Ovary (tissue), 9 donors: ENCODE data around the gene ALKBH2. TPM values are rescaled to one million over a fixed set of nuclear protein-coding genes. Genes with fewer than 3 reads are reported as not detected.

Experiments
- DNase-seq, 5 donors: peaks; one replicate each; pipeline ENCODE4 v3.0.0-alpha.2; 2019 to 2020
- H3K27ac ChIP-seq, 2 donors: fragments of 200-600 bp; one replicate each; pipeline versions ENCODE4 v1.5.1 to v1.8.0; 2019 to 2022
- H3K27me3 ChIP-seq: fragments of 200-600 bp; one replicate; pipeline ENCODE4 v1.8.0; 2022
- H3K36me3 ChIP-seq: fragments of 200-600 bp; sonication (generic); one replicate; pipeline ENCODE4 v1.5.1; 2019
- H3K4me1 ChIP-seq: one replicate; pipeline ENCODE4 v1.8.1; 2013; ENCODE audit warnings: mild to moderate bottlenecking, moderate library complexity; ENCODE audit not compliant: insufficient read depth
- H3K4me3 ChIP-seq: fragments of 200-600 bp; sonication (generic); one replicate; pipeline ENCODE4 v1.5.1; 2017
- H3K9me3 ChIP-seq, 2 donors: fragments of 200-600 bp in 1 of 2; sonication (generic) in 1 of 2; one replicate each; pipeline versions ENCODE4 v1.5.1 to v1.8.1; 2013 to 2019; ENCODE audit warnings: mild to moderate bottlenecking in 1 of 2, moderate library complexity in 1 of 2
- CTCF ChIP-seq, 3 donors: fragments of 450-650 bp in 2 of 3; fragments of 200-600 bp in 1 of 3; IDR thresholded peaks; one replicate each; pipeline versions ENCODE4 v1.5.1 to v1.8.0; 2016 to 2022; ENCODE audit warnings: antibody characterized with exemption in 3 of 3, mild to moderate bottlenecking in 1 of 3
- EP300 ChIP-seq: sonication (generic); formaldehyde crosslinking; IDR thresholded peaks from one replicate; pipeline ENCODE4 v1.6.1; 2017; ENCODE audit warnings: antibody characterized with exemption
- POLR2A ChIP-seq: fragments of 450-650 bp; IDR thresholded peaks from one replicate; pipeline ENCODE4 v1.6.1; 2017; ENCODE audit warnings: antibody characterized with exemption, mild to moderate bottlenecking, moderate library complexity
- WGBS, 3 donors: extraction: QIAGEN DNeasy Blood & Tissue Kit in 1 of 3; methylation state at CpG; one replicate each; pipeline versions ENCODE4 v1.1.5 to v1.1.7; 2013 to 2017; 5-methylcytosine and 5-hydroxymethylcytosine counted together
- intact Hi-C, 4 donors: fragments of 100-400 bp; cut with DNase I; formaldehyde crosslinking; loops; one replicate each; pipeline versions ENCODE4 v1.11.0 to v1.15.1; 2022 to 2023
- polyA plus RNA-seq, 2 donors: library from polyadenylated mRNA; stranded (reverse); fragments of 200-250 nt in 1 of 2; fragments of 350-450 nt in 1 of 2; fragmentation: Illumina TruSeq in 1 of 2; extraction: RNeasy Lipid Tissue Mini Kit (QIAGEN cat#74804) in 1 of 2; gene quantifications; one replicate each; pipeline ENCODE4 v1.2.3, GENCODE V29; 2013 to 2014
- total RNA-seq, 7 donors: library from RNA; depleted of rRNA in 2 of 7; stranded (reverse); fragments of >200 nt in 2 of 7; fragmentation: NEBNext Ultra II Directional in 3 of 7; extraction: Animal tissue kit (Norgen Biotek cat#: 25700) in 3 of 7; gene quantifications; one replicate each; pipeline versions ENCODE4 v1.1.0 to v1.2.4, GENCODE V29; 2016 to 2023
- donor health status: DM: no; HTN: no; CAD: no; lungs with moderate emphysema.
- donor health status: DM: no; HTN: no; CAD: no.
- donor health status: Bipolar disorder and iron deficiency.
- donor health status: DM: yes; HTN: yes; CAD: no.
- donor health status: DM: no; HTN: no; CAD: no.
- donor health status: DM: yes; HTN: yes; CAD: no.

Gene ALKBH2
- total and polyA plus RNA-seq, 9 donors, result 11.3 to 26.4 (median 21.1) TPM

GRCh38 chr12:109065853-109066193 lies 27.4 kb downstream of the ALKBH2 start:
- WGBS, 3 donors, result 33 to 50% (median 50%) methylated on average over 1 of the region's 1 CpG
- intact Hi-C loops, result no loop called here
- Histone ChIP-seq H3K27ac (no peak overlapping the region), H3K4me3 (no peak overlapping the region), H3K9me3 (no peaks in the 10 kb centered on the region), H3K36me3 (no peaks in the 10 kb centered on the region), H3K27me3 (no peaks in the 10 kb centered on the region), H3K4me1 (no peaks in the 10 kb centered on the region)
- TF ChIP-seq EP300, result no peak
- no peak for DNase-seq

- DNase-seq, result peak in 1 of 5 donors; percentile 59
- no peak for TF ChIP-seq POLR2A
- no peak for TF ChIP-seq CTCF (IDR thresholded peaks at IDR 0.05)
- no peak for TF ChIP-seq EP300
- H3K4me1 ChIP-seq, result no peaks in the 10 kb centered on the region
- no peak overlapping the region for H3K4me3 ChIP-seq
- no peaks in the 10 kb centered on the region for H3K27me3 ChIP-seq
- intact Hi-C loops, result no loop called here
- H3K36me3 ChIP-seq, result no peaks in the 10 kb centered on the region
- H3K9me3 ChIP-seq, result no peaks in the 10 kb centered on the region
- 63 to 66% (median 63%) methylated on average over 5 of the region's 5 CpGs for WGBS, 3 donors
- H3K27ac ChIP-seq, result no peak overlapping the region
Measured at GRCh38 chr12:109065154-109065852, 28.0 kb downstream of the ALKBH2 start.

GRCh38 chr12:109064143-109064542 lies 29.1 kb downstream of the ALKBH2 start:
- Histone ChIP-seq H3K4me1 (no peaks in the 10 kb centered on the region), H3K4me3 (no peak overlapping the region), H3K27me3 (no peaks in the 10 kb centered on the region), H3K36me3 (no peaks in the 10 kb centered on the region), H3K9me3 (no peaks in the 10 kb centered on the region), H3K27ac (no peak overlapping the region)
- DNase-seq, result no peak
- 82 to 86% (median 85%) methylated on average over 3 of the region's 3 CpGs for WGBS, 3 donors
- TF ChIP-seq CTCF (IDR thresholded peaks at IDR 0.05) (no peak), EP300 (no peak), POLR2A (no peak)
- intact Hi-C loops, result no loop called here

- TF ChIP-seq POLR2A (no peak), EP300 (no peak), CTCF (IDR thresholded peaks at IDR 0.05) (no peak)
- no peaks in the 10 kb centered on the region for H3K27me3 ChIP-seq
- H3K4me3 ChIP-seq, result no peak overlapping the region
- H3K9me3 ChIP-seq, result no peaks in the 10 kb centered on the region
- H3K27ac ChIP-seq, result no peak overlapping the region
- intact Hi-C loops, result no loop called here
- peaks cover 3% of the 10 kb centered on the region for H3K4me1 ChIP-seq
- WGBS, 3 donors, result 83 to 91% (median 83%) methylated on average over 6 of the region's 6 CpGs
- no peak for DNase-seq
- H3K36me3 ChIP-seq, result no peaks in the 10 kb centered on the region
Measured at GRCh38 chr12:109058773-109059172, 34.5 kb downstream of the ALKBH2 start.

- Histone ChIP-seq H3K27ac (no peak overlapping the region), H3K36me3 (no peaks in the 10 kb centered on the region), H3K4me3 (no peak overlapping the region), H3K9me3 (no peaks in the 10 kb centered on the region), H3K27me3 (no peaks in the 10 kb centered on the region), H3K4me1 (peaks cover 8% of the 10 kb centered on the region)
- intact Hi-C loops, result no loop called here
- WGBS, 3 donors, result 94 to 98% (median 94%) methylated on average over 1 of the region's 1 CpG
- TF ChIP-seq POLR2A, result no peak
- TF ChIP-seq EP300, result no peak
- DNase-seq, result no peak
Measured at GRCh38 chr12:109057376-109057775, 35.9 kb downstream of the ALKBH2 start.
